Small intestine (tissue), 7 donors: ENCODE measurements around the gene SPTBN2. TPM values are rescaled to one million over a fixed set of nuclear protein-coding genes. Genes with fewer than 3 reads are reported as not detected.

Source experiments
- DNase-seq, 2 donors: peaks; one replicate each; pipeline versions ENCODE4 v3.0.0 to v3.0.0-alpha.2; 2013
- FAIRE-seq: peaks from 2 replicates; lab custom pipeline; 2012; peaks lifted over from hg19 to GRCh38; lab: Jason Lieb, UNC
- H3K27ac ChIP-seq, 3 donors: one replicate each; pipeline ENCODE4 v1.5.1; 2013; ENCODE audit warnings: low read length in 2 of 3, mild to moderate bottlenecking in 2 of 3, control low read depth in 1 of 3, inconsistent platforms in 1 of 3, low read depth in 1 of 3, moderate library complexity in 1 of 3
- H3K27me3 ChIP-seq, 3 donors: one replicate each; pipeline ENCODE4 v1.6.1; 2013; ENCODE audit warnings: low read length in 3 of 3, inconsistent platforms in 1 of 3; ENCODE audit not compliant: control insufficient read depth in 3 of 3, insufficient read depth in 3 of 3
- H3K36me3 ChIP-seq, 3 donors: one replicate each; pipeline ENCODE4 v1.6.1; 2013; ENCODE audit warnings: low read length in 3 of 3, inconsistent platforms in 1 of 3, low read depth in 1 of 3, mild to moderate bottlenecking in 1 of 3, moderate library complexity in 1 of 3; ENCODE audit not compliant: control insufficient read depth in 3 of 3, insufficient read depth in 2 of 3
- H3K4me1 ChIP-seq, 3 donors: one replicate each; pipeline ENCODE4 v1.6.1; 2013; ENCODE audit warnings: low read length in 2 of 3, inconsistent platforms in 1 of 3, low read depth in 1 of 3, mild to moderate bottlenecking in 1 of 3, moderate library complexity in 1 of 3; ENCODE audit not compliant: control insufficient read depth in 3 of 3, insufficient read depth in 2 of 3
- H3K4me3 ChIP-seq, 3 donors: one replicate each; pipeline ENCODE4 v1.5.1; 2013; ENCODE audit warnings: low read length in 3 of 3, control low read depth in 1 of 3, inconsistent platforms in 1 of 3, low read depth in 1 of 3, mild to moderate bottlenecking in 1 of 3, moderate library complexity in 1 of 3
- H3K9me3 ChIP-seq, 2 donors: one replicate each; pipeline ENCODE4 v1.6.1; 2013; ENCODE audit warnings: low read depth in 1 of 2, low read length in 1 of 2; ENCODE audit not compliant: control insufficient read depth in 2 of 2, insufficient read depth in 1 of 2
- WGBS, 3 donors: extraction: QIAGEN DNeasy Blood & Tissue Kit; methylation state at CpG; one replicate each; pipeline ENCODE4 v1.1.7; 2013; 5-methylcytosine and 5-hydroxymethylcytosine counted together
- polyA plus RNA-seq, 4 donors: library from polyadenylated mRNA; stranded (reverse) in 3 of 4; unstranded in 1 of 4; fragments of 200-250 nt in 3 of 4; fragments of 120-200 nt in 1 of 4; gene quantifications; one replicate each; pipeline versions ENCODE4 v1.2.1 to v1.2.3, GENCODE V29; 2013
- donor health status: healthy with polysubstance abuse.
- donor health status: control.
- donor health status: control.
- donor health status: Bipolar disorder and iron deficiency.
- donor health status: healthy.

The SPTBN2 gene
- polyA plus RNA-seq, 4 donors: 0.27 to 5.0 (median 2.8) TPM

DNA sequence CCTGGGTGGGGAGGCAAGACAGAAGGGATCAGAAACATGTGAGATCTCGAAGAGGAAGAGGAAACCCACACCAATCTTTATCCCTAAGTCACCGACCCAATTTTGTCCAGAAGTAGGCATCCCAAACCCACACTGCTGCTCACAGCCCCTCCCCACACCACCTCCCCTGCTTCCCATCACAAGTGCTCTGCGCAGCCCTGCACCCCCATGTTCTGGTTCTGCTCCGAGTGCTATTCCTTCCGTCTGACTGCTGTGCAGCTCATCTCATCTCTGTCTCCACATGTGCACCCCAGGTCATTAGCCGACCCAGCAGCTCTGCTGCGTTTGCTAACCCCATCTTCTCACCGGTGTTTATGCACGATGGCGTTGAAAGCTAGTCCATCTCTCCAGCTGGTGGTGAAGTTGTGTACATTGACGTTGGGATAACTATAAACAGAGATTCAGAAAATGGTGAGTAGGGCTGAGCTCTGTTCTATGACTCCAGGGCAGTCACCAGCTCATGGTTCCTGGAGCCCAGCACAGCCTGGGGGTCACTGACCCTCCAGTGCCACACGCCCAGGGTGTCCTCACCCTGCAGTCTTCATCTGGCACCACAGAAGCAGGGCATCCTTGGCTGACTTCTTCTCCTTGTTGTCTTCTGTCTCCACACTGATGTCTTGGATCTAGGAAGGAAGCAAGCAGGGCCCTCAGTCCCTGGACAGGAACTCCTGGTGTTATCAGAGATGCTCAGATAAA is 15.1 kb downstream of the SPTBN2 start:
- no peak for DNase-seq
- Histone ChIP-seq H3K4me1 (peaks cover 0 to 12% (median 0%) of the 10 kb centered on the region in 3 donors), H3K27me3 (no peaks in the 10 kb centered on the region), H3K36me3 (peaks cover 0 to 18% (median 0%) of the 10 kb centered on the region in 3 donors), H3K9me3 (no peaks in the 10 kb centered on the region), H3K27ac (no peak overlapping the region), H3K4me3 (no peak overlapping the region)
- 65 to 81% (median 73%) methylated on average over 12 of the region's 12 CpGs for WGBS, 3 donors
- no peak for FAIRE-seq

DNA sequence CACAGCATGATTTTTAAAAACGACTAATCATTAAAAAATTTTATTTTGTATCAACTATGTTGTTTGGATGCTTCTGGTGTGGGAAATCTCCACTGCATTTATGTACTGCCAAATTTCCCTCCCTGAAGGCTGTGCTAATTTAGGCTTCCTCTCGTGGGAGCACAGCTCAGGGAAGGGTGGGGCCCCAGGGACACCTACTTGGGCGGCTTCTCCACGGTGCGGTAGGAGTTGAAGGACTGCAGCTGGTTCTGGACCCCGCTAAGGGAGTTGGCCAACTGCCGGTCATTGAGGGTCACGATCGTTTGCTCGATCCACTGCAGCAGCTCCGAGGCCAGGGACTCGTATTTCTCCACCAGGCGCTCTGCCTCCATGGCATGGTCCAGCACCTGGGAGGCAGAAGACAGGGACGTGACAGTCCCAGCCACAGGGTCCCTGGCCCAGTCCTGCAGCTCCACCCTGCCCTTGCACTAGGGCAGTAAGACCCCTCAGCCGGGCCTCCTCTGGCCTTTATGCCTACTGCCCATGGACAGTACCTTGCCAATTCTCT is 18.6 kb downstream of the SPTBN2 start:
- Histone ChIP-seq H3K27ac (no peak overlapping the region), H3K4me1 (no peaks in the 10 kb centered on the region), H3K9me3 (no peaks in the 10 kb centered on the region), H3K36me3 (peaks cover 0 to 36% (median 0%) of the 10 kb centered on the region in 3 donors), H3K4me3 (no peak overlapping the region), H3K27me3 (no peaks in the 10 kb centered on the region)
- WGBS, 3 donors: 84 to 88% (median 86%) methylated on average over 13 to 15 of the region's 15 CpGs
- DNase-seq (no peak), FAIRE-seq (no peak)

- DNase-seq: no peak
- no peak overlapping the region for H3K27ac ChIP-seq
- no peak overlapping the region for H3K4me3 ChIP-seq
- H3K4me1 ChIP-seq: no peaks in the 10 kb centered on the region
- peaks cover 0 to 31% (median 0%) of the 10 kb centered on the region in 3 donors for H3K36me3 ChIP-seq
- no peaks in the 10 kb centered on the region for H3K27me3 ChIP-seq
- H3K9me3 ChIP-seq: no peaks in the 10 kb centered on the region
- WGBS, 3 donors: 93 to 95% (median 93%) methylated on average over 14 of the region's 14 CpGs
- FAIRE-seq: no peak
Measured at GRCh38 chr11:66708701-66709100, 20.3 kb downstream of the SPTBN2 start.

GRCh38 chr11:66708094-66708493 is 20.9 kb downstream of the SPTBN2 start:
- H3K9me3 ChIP-seq: no peaks in the 10 kb centered on the region
- H3K4me1 ChIP-seq: no peaks in the 10 kb centered on the region
- H3K36me3 ChIP-seq: peaks cover 0 to 25% (median 0%) of the 10 kb centered on the region in 3 donors
- no peak overlapping the region for H3K4me3 ChIP-seq
- no peaks in the 10 kb centered on the region for H3K27me3 ChIP-seq
- H3K27ac ChIP-seq: no peak overlapping the region
- 90 to 91% (median 91%) methylated on average over 20 of the region's 20 CpGs for WGBS, 3 donors
- FAIRE-seq (no peak), DNase-seq (no peak)

- peaks cover 0 to 25% (median 0%) of the 10 kb centered on the region in 3 donors for H3K36me3 ChIP-seq
- no peaks in the 10 kb centered on the region for H3K27me3 ChIP-seq
- H3K27ac ChIP-seq: no peak overlapping the region
- WGBS, 3 donors: 96% methylated on average over 26 of the region's 26 CpGs
- H3K4me1 ChIP-seq: no peaks in the 10 kb centered on the region
- FAIRE-seq: no peak
- no peak overlapping the region for H3K4me3 ChIP-seq
- no peak for DNase-seq
- H3K9me3 ChIP-seq: no peaks in the 10 kb centered on the region
Measured at GRCh38 chr11:66707486-66707885, 21.5 kb downstream of the SPTBN2 start.

GRCh38 chr11:66706989-66707388 is 22.0 kb downstream of the SPTBN2 start:
- no peak overlapping the region for H3K4me3 ChIP-seq
- no peaks in the 10 kb centered on the region for H3K27me3 ChIP-seq
- peaks cover 0 to 25% (median 0%) of the 10 kb centered on the region in 3 donors for H3K36me3 ChIP-seq
- WGBS, 3 donors: 90% methylated on average over 9 of the region's 9 CpGs
- DNase-seq (no peak), FAIRE-seq (no peak)
- no peaks in the 10 kb centered on the region for H3K4me1 ChIP-seq
- H3K27ac ChIP-seq: no peak overlapping the region
- no peaks in the 10 kb centered on the region for H3K9me3 ChIP-seq

DNA sequence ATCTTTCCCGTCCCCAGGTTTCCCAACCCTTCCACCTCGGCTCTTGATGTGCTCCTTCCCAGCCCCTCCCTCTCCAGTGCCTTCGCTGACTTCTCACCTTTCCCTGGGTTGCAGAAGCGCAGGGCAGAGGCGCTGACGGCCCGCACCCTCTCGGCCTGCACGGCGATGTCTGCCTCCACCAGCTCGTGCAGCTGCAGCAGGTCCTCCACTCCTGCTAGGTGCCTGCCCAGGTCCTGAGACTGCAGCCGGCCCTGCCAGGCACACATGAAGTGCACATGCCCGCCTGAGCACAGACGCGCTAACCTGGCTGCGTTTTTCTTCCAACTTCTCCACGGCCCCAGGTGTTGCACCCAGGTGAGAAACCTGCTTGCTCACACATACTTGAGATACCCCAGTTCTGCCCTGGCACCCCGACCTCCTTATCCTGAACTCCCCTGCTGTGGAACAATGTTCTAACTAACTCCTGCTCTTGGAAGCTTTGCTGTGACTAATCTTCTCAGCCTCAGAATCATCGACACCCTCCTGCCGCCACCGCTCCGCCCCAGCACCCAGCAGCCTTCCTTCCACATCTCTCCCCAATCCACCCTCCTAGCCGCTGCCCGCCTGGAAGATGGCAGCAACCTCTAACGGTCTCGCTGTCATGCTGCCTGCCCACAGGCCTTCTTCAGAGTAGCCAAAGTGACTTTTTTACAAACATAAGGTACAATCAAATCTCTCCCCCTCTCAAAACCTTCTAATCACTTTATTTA is 23.3 kb downstream of the SPTBN2 start:
- WGBS, 3 donors: 91 to 94% (median 92%) methylated on average over 26 of the region's 26 CpGs
- FAIRE-seq (no peak), DNase-seq (no peak)
- H3K27me3 ChIP-seq: no peaks in the 10 kb centered on the region
- peaks cover 0 to 34% (median 0%) of the 10 kb centered on the region in 3 donors for H3K36me3 ChIP-seq
- no peak overlapping the region for H3K27ac ChIP-seq
- no peak overlapping the region for H3K4me3 ChIP-seq
- no peaks in the 10 kb centered on the region for H3K4me1 ChIP-seq
- H3K9me3 ChIP-seq: no peaks in the 10 kb centered on the region

DNA sequence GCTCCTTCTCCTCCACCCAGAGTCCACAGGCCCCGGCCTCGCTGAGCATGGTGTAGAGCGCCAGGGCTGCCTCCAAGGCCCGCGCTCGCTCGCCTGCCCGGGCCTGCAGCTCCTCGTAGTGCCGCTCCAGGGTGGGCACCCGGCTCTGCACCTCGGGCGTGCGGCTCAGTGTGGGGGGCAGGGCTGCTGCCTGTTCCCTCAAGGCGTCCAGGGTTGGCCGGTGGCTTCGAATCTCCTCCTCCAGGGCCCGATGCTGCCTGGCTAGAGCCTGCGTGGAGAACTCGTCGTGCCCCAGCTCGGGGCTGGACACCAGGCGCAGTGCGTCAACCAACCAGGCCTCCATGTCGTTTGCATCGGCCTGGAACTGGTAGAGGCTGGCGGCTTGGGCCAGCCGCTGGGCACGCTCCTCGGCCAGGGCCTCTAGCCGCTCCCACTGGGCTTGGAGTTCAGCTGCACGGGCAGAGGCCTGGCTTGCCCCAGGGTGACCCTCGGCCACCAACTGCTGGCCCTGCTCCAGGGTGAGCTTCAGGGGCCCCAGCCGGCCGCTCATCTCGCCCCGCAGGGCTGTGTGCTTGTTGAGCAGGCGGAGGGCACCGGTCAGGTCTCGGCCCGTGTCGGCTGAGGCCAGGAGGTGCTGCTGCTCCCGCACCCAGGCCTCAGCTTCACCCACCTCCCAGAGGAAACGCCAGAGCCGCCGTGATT is 24.2 kb downstream of the SPTBN2 start:
- H3K27ac ChIP-seq: no peak overlapping the region
- H3K36me3 ChIP-seq: peaks cover 0 to 38% (median 0%) of the 10 kb centered on the region in 3 donors
- peaks cover 0 to 1% of the 10 kb centered on the region in 2 donors for H3K9me3 ChIP-seq
- FAIRE-seq (no peak), DNase-seq (no peak)
- no peak overlapping the region for H3K4me3 ChIP-seq
- no peaks in the 10 kb centered on the region for H3K27me3 ChIP-seq
- H3K4me1 ChIP-seq: no peaks in the 10 kb centered on the region
- 90 to 94% (median 93%) methylated on average over 38 to 46 of the region's 46 CpGs for WGBS, 3 donors
